Measurements from ENCODE around the gene ANOS1. TPM values are rescaled to one million over a fixed set of nuclear protein-coding genes. Genes with fewer than 3 reads are reported as not detected.

ANOS1 gene
- total and polyA plus RNA-seq, 3 donors from 2014 or later, result 12.3 to 37.2 (median 29.4) TPM

DNA sequence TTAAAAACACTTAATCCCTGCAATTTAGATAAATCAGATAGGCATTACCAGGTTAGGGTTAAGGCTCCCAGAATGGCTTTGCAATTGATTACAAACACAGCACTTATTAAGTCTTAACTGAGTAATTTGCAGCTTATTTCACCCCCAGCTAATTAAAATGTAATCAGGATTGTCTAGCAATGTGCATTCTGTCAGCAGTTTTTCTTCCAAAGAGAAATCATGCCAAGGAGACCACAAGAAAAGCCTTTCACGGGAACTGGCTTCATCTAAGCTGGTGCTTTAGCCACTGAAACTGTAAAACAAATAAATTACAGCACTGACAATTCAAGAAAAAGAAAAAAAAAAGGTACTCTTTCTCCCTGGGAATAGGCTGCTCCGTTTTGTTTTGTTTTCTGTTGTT is 2.1 kb downstream of the ANOS1 start:
- 9 to 31% methylated on average over 2 of the region's 2 CpGs for WGBS, 2 donors
- no peaks in the 10 kb centered on the region for H3K4me1 ChIP-seq
- H3K4me3 ChIP-seq, result peak overlapping the region in 1 of 2 donors; percentile 63
- H3K27me3 ChIP-seq, result no peaks in the 10 kb centered on the region
- DNase-seq, result no peak
- H3K27ac ChIP-seq, result no peak overlapping the region
- no peaks in the 10 kb centered on the region for H3K36me3 ChIP-seq (ENCODE audit: low read depth, missing control alignments)
- intact Hi-C loops (cut with DNase I; ENCODE audit: low total_unique reads), result no loop called here
- no peaks in the 10 kb centered on the region for H3K9me3 ChIP-seq
- TF ChIP-seq, protein P1, sequence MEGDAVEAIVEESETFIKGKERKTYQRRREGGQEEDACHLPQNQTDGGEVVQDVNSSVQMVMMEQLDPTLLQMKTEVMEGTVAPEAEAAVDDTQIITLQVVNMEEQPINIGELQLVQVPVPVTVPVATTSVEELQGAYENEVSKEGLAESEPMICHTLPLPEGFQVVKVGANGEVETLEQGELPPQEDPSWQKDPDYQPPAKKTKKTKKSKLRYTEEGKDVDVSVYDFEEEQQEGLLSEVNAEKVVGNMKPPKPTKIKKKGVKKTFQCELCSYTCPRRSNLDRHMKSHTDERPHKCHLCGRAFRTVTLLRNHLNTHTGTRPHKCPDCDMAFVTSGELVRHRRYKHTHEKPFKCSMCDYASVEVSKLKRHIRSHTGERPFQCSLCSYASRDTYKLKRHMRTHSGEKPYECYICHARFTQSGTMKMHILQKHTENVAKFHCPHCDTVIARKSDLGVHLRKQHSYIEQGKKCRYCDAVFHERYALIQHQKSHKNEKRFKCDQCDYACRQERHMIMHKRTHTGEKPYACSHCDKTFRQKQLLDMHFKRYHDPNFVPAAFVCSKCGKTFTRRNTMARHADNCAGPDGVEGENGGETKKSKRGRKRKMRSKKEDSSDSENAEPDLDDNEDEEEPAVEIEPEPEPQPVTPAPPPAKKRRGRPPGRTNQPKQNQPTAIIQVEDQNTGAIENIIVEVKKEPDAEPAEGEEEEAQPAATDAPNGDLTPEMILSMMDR (IDR thresholded peaks at IDR 0.05), result no peak
- no peak for TF ChIP-seq POLR2A (IDR thresholded peaks at IDR 0.05)

GRCh38 chrX:8728932-8729535 is 2.9 kb downstream of the ANOS1 start:
- Histone ChIP-seq H3K9me3 (no peaks in the 10 kb centered on the region), H3K27me3 (no peaks in the 10 kb centered on the region), H3K4me3 (no peak overlapping the region), H3K27ac (no peak overlapping the region), H3K4me1 (no peaks in the 10 kb centered on the region), H3K36me3 (ENCODE audit: low read depth, missing control alignments) (no peaks in the 10 kb centered on the region)
- no peak for TF ChIP-seq POLR2A (IDR thresholded peaks at IDR 0.05)
- TF ChIP-seq, protein P1 (IDR thresholded peaks at IDR 0.05), result no peak
- WGBS, 2 donors, result 73 to 88% methylated on average over 3 to 7 of the region's 11 CpGs
- intact Hi-C loops (cut with DNase I; ENCODE audit: low total_unique reads), result no loop called here
- DNase-seq, result no peak

DNA sequence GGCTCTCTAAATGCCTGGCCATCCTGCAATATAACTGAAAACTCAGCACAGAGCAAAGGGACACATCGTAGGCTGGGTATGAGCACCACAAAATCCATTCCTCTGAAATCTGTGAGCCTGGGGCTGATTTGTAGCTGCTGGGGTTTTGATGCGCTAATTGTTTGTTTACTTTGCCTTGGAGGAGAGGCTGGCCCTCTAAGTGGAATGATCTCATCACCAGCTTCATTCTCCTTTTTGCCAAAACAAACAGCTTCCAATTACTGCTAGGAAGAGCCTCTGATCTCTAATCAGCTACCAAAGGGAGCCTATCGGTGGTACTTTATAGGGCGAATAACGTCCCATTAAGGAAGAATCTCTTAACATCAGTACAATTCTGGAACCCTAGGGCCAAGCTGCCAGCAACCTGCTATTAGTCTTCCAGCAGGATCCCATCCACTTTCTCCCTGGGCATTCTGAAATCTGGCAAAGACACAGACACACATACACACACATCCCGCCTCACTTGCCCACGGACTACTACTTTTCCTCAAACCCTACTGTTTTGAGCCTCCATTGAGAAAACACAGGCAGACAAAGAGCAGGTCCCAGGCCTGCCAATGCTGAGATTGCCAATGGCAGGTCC is 5.8 kb downstream of the ANOS1 start:
- no peak for DNase-seq
- Histone ChIP-seq H3K27me3 (no peaks in the 10 kb centered on the region), H3K27ac (no peak overlapping the region), H3K9me3 (no peaks in the 10 kb centered on the region), H3K36me3 (ENCODE audit: low read depth, missing control alignments) (no peaks in the 10 kb centered on the region), H3K4me3 (no peak overlapping the region), H3K4me1 (no peaks in the 10 kb centered on the region)
- 70 to 82% methylated on average over 4 to 7 of the region's 7 CpGs for WGBS, 2 donors
- intact Hi-C loops (cut with DNase I; ENCODE audit: low total_unique reads), result no loop called here
- TF ChIP-seq, protein P1 (IDR thresholded peaks at IDR 0.05), result no peak
- TF ChIP-seq POLR2A (IDR thresholded peaks at IDR 0.05), result no peak

- no peaks in the 10 kb centered on the region for H3K36me3 ChIP-seq (ENCODE audit: low read depth, missing control alignments)
- intact Hi-C loops (cut with DNase I; ENCODE audit: low total_unique reads), result no loop called here
- no peaks in the 10 kb centered on the region for H3K4me1 ChIP-seq
- H3K4me3 ChIP-seq, result no peak overlapping the region
- DNase-seq, result no peak
- WGBS, 2 donors, result 69 to 77% methylated on average over 6 to 7 of the region's 7 CpGs
- TF ChIP-seq, protein P1 (IDR thresholded peaks at IDR 0.05), result no peak
- TF ChIP-seq POLR2A (IDR thresholded peaks at IDR 0.05), result no peak
- H3K9me3 ChIP-seq, result no peaks in the 10 kb centered on the region
- no peaks in the 10 kb centered on the region for H3K27me3 ChIP-seq
- H3K27ac ChIP-seq, result no peak overlapping the region
Measured at GRCh38 chrX:8724300-8724699, 7.6 kb downstream of the ANOS1 start.

DNA sequence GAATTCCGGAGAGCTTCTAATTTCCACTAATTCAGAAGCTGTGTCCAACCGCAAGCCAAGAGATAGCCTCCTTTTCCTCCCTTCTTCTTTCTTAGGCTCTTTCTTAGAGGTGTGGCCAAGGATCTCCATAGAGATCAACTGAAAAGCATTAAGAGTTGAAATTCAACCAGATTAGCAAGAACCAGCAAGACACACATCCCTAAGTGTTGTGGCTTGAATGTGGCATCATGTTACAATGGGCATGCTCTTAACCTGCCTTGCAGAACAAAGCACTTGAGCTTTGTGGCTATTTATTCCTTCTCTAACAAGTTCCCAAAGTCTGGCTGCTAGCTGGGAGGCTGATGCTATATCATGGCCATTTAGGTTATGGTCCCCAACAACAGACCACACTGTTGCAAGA is 10.4 kb downstream of the ANOS1 start:
- TF ChIP-seq, protein P1 (IDR thresholded peaks at IDR 0.05), result no peak
- TF ChIP-seq POLR2A (IDR thresholded peaks at IDR 0.05), result no peak
- intact Hi-C loops (cut with DNase I; ENCODE audit: low total_unique reads), result no loop called here
- Histone ChIP-seq H3K27ac (no peak overlapping the region), H3K27me3 (no peaks in the 10 kb centered on the region), H3K36me3 (ENCODE audit: low read depth, missing control alignments) (no peaks in the 10 kb centered on the region), H3K4me1 (no peaks in the 10 kb centered on the region), H3K4me3 (no peak overlapping the region), H3K9me3 (no peaks in the 10 kb centered on the region)
- no peak for DNase-seq
- WGBS, 2 donors, result 58 to 93% methylated on average over 2 of the region's 2 CpGs
